ENCODE data around the gene CAPN1.
"Not testable (repeated sequence)": the region's sequence is repeated elsewhere in the genome, so short reads cannot be mapped to it uniquely, and the experiment has no call there.

CAPN1 gene

GRCh38 chr11:65181569-65182257 lies at the start of gene CAPN1:
CAPN1 (plus strand) TSS chr11:65181928; CDS start chr11:65182702, 774 bp downstream.
- peak; percentile 70 for DNase-seq

- DNase-seq: no peak
These were observed 49.3 kb upstream of the CAPN1 start for GRCh38 chr11:65132238-65132987.

GRCh38 chr11:65132988-65133700 lies 48.6 kb upstream of the CAPN1 start:
- DNase-seq: no peak

- DNase-seq: no peak
These were observed 48.0 kb upstream of the CAPN1 start for GRCh38 chr11:65133724-65134123.

GRCh38 chr11:65134240-65134951 lies 47.3 kb upstream of the CAPN1 start, which contains the start of gene SYVN1:
SYVN1 (minus strand) TSS chr11:65134519; CDS start chr11:65133601, 918 bp downstream.
- peak; percentile 92 for DNase-seq

- DNase-seq: peak; percentile 73
These were observed 46.6 kb upstream of the CAPN1 start for GRCh38 chr11:65134952-65135632.

- DNase-seq: no peak
These were observed 46.0 kb upstream of the CAPN1 start for GRCh38 chr11:65135633-65136145.

- no peak for DNase-seq
These were observed 45.1 kb upstream of the CAPN1 start for GRCh38 chr11:65136515-65137096.

GRCh38 chr11:65141896-65142494 lies 39.7 kb upstream of the CAPN1 start:
- DNase-seq: no peak

- no peak for DNase-seq
These were observed 34.2 kb upstream of the CAPN1 start for GRCh38 chr11:65147352-65148075.

GRCh38 chr11:65148657-65149056 lies 33.1 kb upstream of the CAPN1 start:
- DNase-seq: no peak

- DNase-seq: not testable (repeated sequence)
These were observed 31.6 kb upstream of the CAPN1 start for GRCh38 chr11:65150131-65150508.

GRCh38 chr11:65150509-65151299 lies 31.0 kb upstream of the CAPN1 start:
- DNase-seq: no peak

- DNase-seq: no peak
These were observed 30.3 kb upstream of the CAPN1 start for GRCh38 chr11:65151331-65151899.

GRCh38 chr11:65152122-65152521 lies 29.6 kb upstream of the CAPN1 start:
- no peak for DNase-seq

GRCh38 chr11:65156256-65156655 lies 25.5 kb upstream of the CAPN1 start:
- no peak for DNase-seq

- no peak for DNase-seq
These were observed 24.8 kb upstream of the CAPN1 start for GRCh38 chr11:65156926-65157325.

GRCh38 chr11:65157336-65157735 lies 24.4 kb upstream of the CAPN1 start:
- no peak for DNase-seq

GRCh38 chr11:65159012-65159411 lies 22.7 kb upstream of the CAPN1 start:
- no peak for DNase-seq

Data from activated CD4-positive, CD25-positive, alpha-beta regulatory T cell treated with anti-CD3 and anti-CD28 coated beads, Interleukin-2, amount 50 U/mL, for 72 hours (primary cell).